Endodermal cell (in vitro differentiated cells): ENCODE measurements around the gene UBXN11. TPM values are rescaled to one million over a fixed set of nuclear protein-coding genes. Genes with fewer than 3 reads are reported as not detected.

Source experiments
- DNase-seq: peaks from one replicate; pipeline ENCODE4 v3.0.0-alpha.2; 2017
- H3K27ac ChIP-seq: 2 replicates; pipeline ENCODE4 v1.5.1; 2013; ENCODE audit warnings: mild to moderate bottlenecking, low read depth, low read length, moderate library complexity
- H3K27me3 ChIP-seq: 2 replicates; pipeline ENCODE4 v1.6.1; 2013; ENCODE audit warnings: mild to moderate bottlenecking, low read length, moderate library complexity; ENCODE audit not compliant: insufficient read depth, control insufficient read depth, poor library complexity, severe bottlenecking
- H3K36me3 ChIP-seq: 2 replicates; pipeline ENCODE4 v1.7.0; 2013; ENCODE audit warnings: mild to moderate bottlenecking, low read length, moderate library complexity; ENCODE audit not compliant: control insufficient read depth, insufficient read depth
- H3K4me1 ChIP-seq: one replicate; pipeline ENCODE4 v1.7.0; 2013; ENCODE audit warnings: low read length; ENCODE audit not compliant: control insufficient read depth, insufficient read depth
- H3K4me3 ChIP-seq: 2 replicates; pipeline ENCODE4 v1.5.1; 2013; ENCODE audit warnings: mild to moderate bottlenecking, low read length, moderate library complexity
- H3K9ac ChIP-seq: 2 replicates; pipeline ENCODE4 v1.6.1; 2013; ENCODE audit warnings: mild to moderate bottlenecking, low read length, moderate library complexity; ENCODE audit not compliant: poor library complexity, severe bottlenecking; ENCODE audit errors: extremely low read depth
- H3K9me3 ChIP-seq: 2 replicates; pipeline ENCODE4 v1.6.1; 2013; ENCODE audit warnings: mild to moderate bottlenecking, low read length, moderate library complexity; ENCODE audit not compliant: control insufficient read depth
- H3K27ac Mint-ChIP-seq: 2 replicates; pipeline ENCODE4 v1.8.0; 2020; ENCODE audit warnings: mixed read lengths
- H3K27me3 Mint-ChIP-seq: 2 replicates; pipeline ENCODE4 v1.8.0; 2021; ENCODE audit warnings: mild to moderate bottlenecking, mixed read lengths; ENCODE audit not compliant: insufficient read depth
- H3K36me3 Mint-ChIP-seq: 2 replicates; pipeline ENCODE4 v1.8.0; 2020; ENCODE audit warnings: low read depth, mixed read lengths
- H3K4me1 Mint-ChIP-seq: 2 replicates; pipeline ENCODE4 v1.8.0; 2020; ENCODE audit warnings: mixed read lengths
- H3K4me3 Mint-ChIP-seq: 2 replicates; pipeline ENCODE4 v1.8.0; 2020; ENCODE audit warnings: mild to moderate bottlenecking, moderate library complexity, mixed read lengths
- H3K9me3 Mint-ChIP-seq: 2 replicates; pipeline ENCODE4 v1.8.0; 2020; ENCODE audit warnings: mild to moderate bottlenecking, mixed read lengths
- CTCF ChIP-seq: fragments of 200-600 bp; sonication (generic); conservative IDR thresholded peaks from 2 replicates; pipeline ENCODE4 v1.5.0; 2021; ENCODE audit warnings: antibody characterized with exemption, mild to moderate bottlenecking
- whole genome bisulfite sequencing, 2 experiments: methylation state at CpG; one replicate each; pipeline versions ENCODE4 v1.1.5 to v1.1.7; 2013; ENCODE audit warnings: missing lambda C conversion rate in 2 of 2, mixed read lengths in 1 of 2; ENCODE audit not compliant: insufficient coverage in 1 of 2, insufficient read length in 1 of 2; 5-methylcytosine and 5-hydroxymethylcytosine counted together
- total RNA-seq, 2 donors: library from RNA; stranded (reverse); fragmentation: NEBNext Ultra II Directional in 1 of 2; extraction: Animal tissue kit (Norgen Biotek cat#: 25700) in 1 of 2; gene quantifications; 2 replicates in 1 of 2; 3 replicates in 1 of 2; pipeline ENCODE4 v1.2.1, GENCODE V29; 2021

Gene UBXN11
- total RNA-seq, 2 donors from 2014 or later, result 24.3 to 30.3 TPM

GRCh38 chr1:26340047-26340481, 33.6 kb upstream of the UBXN11 start:
- H3K36me3 Mint-ChIP-seq, result no peaks in the 10 kb centered on the region
- H3K9me3 Mint-ChIP-seq, result no peaks in the 10 kb centered on the region
- no peak for TF ChIP-seq CTCF
- H3K27ac ChIP-seq, result no peak overlapping the region
- H3K36me3 ChIP-seq, result no peaks in the 10 kb centered on the region
- WGBS, 2 experiments, result 89 to 96% methylated on average over 4 of the region's 4 CpGs
- no peaks in the 10 kb centered on the region for H3K4me1 ChIP-seq
- H3K4me3 ChIP-seq, result no peak overlapping the region
- H3K4me1 Mint-ChIP-seq, result peaks cover 3% of the 10 kb centered on the region
- no peak for DNase-seq
- peaks cover 13% of the 10 kb centered on the region for H3K27me3 ChIP-seq
- H3K9me3 ChIP-seq, result no peaks in the 10 kb centered on the region
- no peak overlapping the region for H3K4me3 Mint-ChIP-seq
- H3K27me3 Mint-ChIP-seq, result peaks cover 23% of the 10 kb centered on the region
- H3K9ac ChIP-seq, result no peak overlapping the region
- no peak overlapping the region for H3K27ac Mint-ChIP-seq

- no peak for DNase-seq
- Histone ChIP-seq H3K9ac (no peak overlapping the region), H3K36me3 (no peaks in the 10 kb centered on the region), H3K9me3 (no peaks in the 10 kb centered on the region), H3K27me3 (peaks cover 13% of the 10 kb centered on the region), H3K27ac (no peak overlapping the region), H3K4me3 (no peak overlapping the region), H3K4me1 (no peaks in the 10 kb centered on the region)
- WGBS, 2 experiments, result 91 to 92% methylated on average over 1 of the region's 1 CpG
- no peaks in the 10 kb centered on the region for H3K36me3 Mint-ChIP-seq
- TF ChIP-seq CTCF, result no peak
- no peak overlapping the region for H3K4me3 Mint-ChIP-seq
- no peaks in the 10 kb centered on the region for H3K9me3 Mint-ChIP-seq
- H3K4me1 Mint-ChIP-seq, result peaks cover 7% of the 10 kb centered on the region
- H3K27ac Mint-ChIP-seq, result no peak overlapping the region
- H3K27me3 Mint-ChIP-seq, result peaks cover 26% of the 10 kb centered on the region
Measured at GRCh38 chr1:26338670-26339069, 32.2 kb upstream of the UBXN11 start.

- no peak for DNase-seq
- no peaks in the 10 kb centered on the region for H3K9me3 Mint-ChIP-seq
- Histone ChIP-seq H3K36me3 (no peaks in the 10 kb centered on the region), H3K4me3 (no peak overlapping the region), H3K27ac (no peak overlapping the region), H3K9me3 (no peaks in the 10 kb centered on the region), H3K4me1 (no peaks in the 10 kb centered on the region), H3K27me3 (peaks cover 13% of the 10 kb centered on the region), H3K9ac (no peak overlapping the region)
- H3K36me3 Mint-ChIP-seq, result no peaks in the 10 kb centered on the region
- TF ChIP-seq CTCF, result no peak
- no peak overlapping the region for H3K27ac Mint-ChIP-seq
- peaks cover 7% of the 10 kb centered on the region for H3K4me1 Mint-ChIP-seq
- no peak overlapping the region for H3K4me3 Mint-ChIP-seq
- peaks cover 26% of the 10 kb centered on the region for H3K27me3 Mint-ChIP-seq
- WGBS, 2 experiments, result 90 to 100% methylated on average over 1 to 4 of the region's 4 CpGs
Measured at GRCh38 chr1:26337625-26338024, 31.2 kb upstream of the UBXN11 start.
